H1 (cell line): ENCODE data around the gene TANC1. TPM values are rescaled to one million over a fixed set of nuclear protein-coding genes. Genes with fewer than 3 reads are reported as not detected.

ENCODE experiments used
- CTCF ChIA-PET: fragments of 300-600 bp; sonication (Branson Sonifier 250); formaldehyde crosslinking; loops from one replicate; lab custom pipeline; 2021; ENCODE audit not compliant: partially characterized antibody; lab: Charles Lee
- POLR2A ChIA-PET: fragments of 300-600 bp; sonication (Branson Sonifier 250); formaldehyde crosslinking; loops from one replicate; lab custom pipeline; 2021; ENCODE audit warnings: inconsistent platforms; ENCODE audit not compliant: partially characterized antibody; lab: Charles Lee
- DNase-seq, 2 experiments: peaks; one replicate each; pipeline versions ENCODE4 v3.0.0 to v3.0.0-alpha.2; 2010 to 2022; ENCODE audit warnings: low spot score in 2 of 2, low read depth in 1 of 2, mixed read lengths in 1 of 2
- FAIRE-seq: peaks from 2 replicates; lab custom pipeline; 2011; peaks lifted over from hg19 to GRCh38; lab: Jason Lieb, UNC
- H2AFZ ChIP-seq: 2 replicates; pipeline ENCODE4 v1.8.1; 2012; ENCODE audit warnings: low read length, inconsistent platforms
- H2AK5ac ChIP-seq: 2 replicates; pipeline ENCODE4 v1.6.1; 2013; ENCODE audit warnings: low read depth, low read length
- H2BK120ac ChIP-seq: replicated peaks from 2 replicates; pipeline ENCODE3; 2013; ENCODE audit warnings: low read depth, low read length, inconsistent platforms
- H2BK12ac ChIP-seq: 2 replicates; pipeline ENCODE4 v1.6.1; 2013; ENCODE audit warnings: low read depth, low read length
- H2BK15ac ChIP-seq: 2 replicates; pipeline ENCODE4 v1.6.1; 2013; ENCODE audit warnings: low read length
- H2BK20ac ChIP-seq: 2 replicates; pipeline ENCODE4 v1.6.1; 2013; ENCODE audit warnings: low read length
- H2BK5ac ChIP-seq: 2 replicates; pipeline ENCODE4 v1.6.1; 2013; ENCODE audit warnings: low read depth, low read length
- H3K14ac ChIP-seq: 2 replicates; pipeline ENCODE4 v1.6.1; 2013; ENCODE audit warnings: inconsistent platforms; ENCODE audit not compliant: insufficient read length
- H3K18ac ChIP-seq: 2 replicates; pipeline ENCODE4 v1.6.1; 2013; ENCODE audit warnings: low read length; ENCODE audit errors: extremely low read depth
- H3K23ac ChIP-seq: 2 replicates; pipeline ENCODE4 v1.6.1; 2013; ENCODE audit warnings: inconsistent platforms; ENCODE audit not compliant: insufficient read length
- H3K23me2 ChIP-seq: 2 replicates; pipeline ENCODE4 v1.6.1; 2013; ENCODE audit warnings: low read depth, low read length
- H3K27ac ChIP-seq: 2 replicates; pipeline ENCODE4 v1.6.1; 2011; ENCODE audit warnings: low read depth, low read length, inconsistent platforms
- H3K27me3 ChIP-seq, 4 experiments: replicated peaks in 1 of 4; 1 replicate in 1 of 4; 2 replicates in 3 of 4; pipeline versions ENCODE4 v1.6.1 to v1.8.1; 2011 to 2013; ENCODE audit warnings: low read length in 3 of 4, mild to moderate bottlenecking in 3 of 4, inconsistent platforms in 2 of 4, mixed read lengths in 2 of 4, moderate library complexity in 1 of 4; ENCODE audit not compliant: control insufficient read depth in 3 of 4, insufficient read depth in 3 of 4; ENCODE audit errors: extremely low read depth in 1 of 4
- H3K36me3 ChIP-seq, 4 experiments: 2 replicates each; pipeline versions ENCODE4 v1.6.1 to v1.8.1; 2011 to 2013; ENCODE audit warnings: mild to moderate bottlenecking in 4 of 4, low read length in 3 of 4, moderate library complexity in 2 of 4, control low read depth in 1 of 4, inconsistent platforms in 1 of 4; ENCODE audit not compliant: insufficient read depth in 4 of 4, control insufficient read depth in 2 of 4
- H3K4ac ChIP-seq: replicated peaks from 2 replicates; pipeline ENCODE3; 2013; ENCODE audit warnings: low read length, low read depth, mixed read lengths, inconsistent platforms; ENCODE audit not compliant: insufficient read length
- H3K4me1 ChIP-seq, 4 experiments: replicated peaks in 1 of 4; 1 replicate in 1 of 4; 2 replicates in 3 of 4; pipeline versions ENCODE4 v1.6.1 to v1.8.1; 2011 to 2013; ENCODE audit warnings: low read length in 3 of 4, inconsistent platforms in 2 of 4, mixed read lengths in 1 of 4; ENCODE audit not compliant: insufficient read depth in 4 of 4, control insufficient read depth in 3 of 4
- H3K4me2 ChIP-seq, 2 experiments: 2 replicates each; pipeline versions ENCODE4 v1.6.1 to v1.8.1; 2011 to 2013; ENCODE audit warnings: low read depth in 2 of 2, low read length in 2 of 2, control low read depth in 1 of 2, inconsistent platforms in 1 of 2, mild to moderate bottlenecking in 1 of 2; ENCODE audit not compliant: insufficient read depth in 1 of 2
- H3K4me3 ChIP-seq, 4 experiments: fragments of 200-600, 300-600 bp in 1 of 4; sonication (generic), shearing (Covaris generic), sonication (Bioruptor Twin) in 1 of 4; 2 replicates each; pipeline versions ENCODE4 v1.5.1 to v1.8.1; 2011 to 2016; ENCODE audit warnings: low read length in 4 of 4, low read depth in 3 of 4, control low read depth in 2 of 4, inconsistent platforms in 2 of 4, mild to moderate bottlenecking in 2 of 4, mixed read lengths in 1 of 4, moderate library complexity in 1 of 4; ENCODE audit not compliant: insufficient read depth in 2 of 4; ENCODE audit errors: extremely low read depth in 1 of 4
- H3K56ac ChIP-seq: replicated peaks from 2 replicates; pipeline ENCODE3; 2013; ENCODE audit warnings: low read depth, mild to moderate bottlenecking, mixed read lengths, low read length, inconsistent platforms; ENCODE audit not compliant: insufficient read length
- H3K79me1 ChIP-seq: 2 replicates; pipeline ENCODE4 v1.6.1; 2013; ENCODE audit warnings: low read depth, low read length, control low read depth
- H3K79me2 ChIP-seq, 2 experiments: 2 replicates each; pipeline versions ENCODE4 v1.6.1 to v1.8.1; 2012 to 2013; ENCODE audit warnings: low read length in 2 of 2, mild to moderate bottlenecking in 2 of 2, inconsistent platforms in 1 of 2; ENCODE audit not compliant: insufficient read depth in 2 of 2, control insufficient read depth in 1 of 2
- H3K9ac ChIP-seq, 4 experiments: replicated peaks in 1 of 4; 1 replicate in 1 of 4; 2 replicates in 3 of 4; pipeline versions ENCODE4 v1.6.1 to v1.8.1; 2011 to 2013; ENCODE audit warnings: low read depth in 3 of 4, low read length in 3 of 4, control low read depth in 2 of 4, mild to moderate bottlenecking in 2 of 4, moderate library complexity in 2 of 4, inconsistent platforms in 1 of 4; ENCODE audit errors: extremely low read depth in 1 of 4
- H3K9me3 ChIP-seq, 2 experiments: 2 replicates each; pipeline versions ENCODE4 v1.6.1 to v1.8.1; 2012 to 2013; ENCODE audit warnings: mild to moderate bottlenecking in 2 of 2, moderate library complexity in 2 of 2, control low read depth in 1 of 2, inconsistent platforms in 1 of 2, low read depth in 1 of 2, low read length in 1 of 2, mixed read lengths in 1 of 2; ENCODE audit not compliant: insufficient read depth in 2 of 2
- H4K20me1 ChIP-seq, 2 experiments: replicated peaks in 1 of 2; 2 replicates each; pipeline versions ENCODE3 to v1.8.1; 2011 to 2013; ENCODE audit warnings: inconsistent platforms in 2 of 2, low read length in 2 of 2, mild to moderate bottlenecking in 1 of 2; ENCODE audit not compliant: insufficient read depth in 2 of 2, control insufficient read depth in 1 of 2
- H4K5ac ChIP-seq: 2 replicates; pipeline ENCODE4 v1.6.1; 2013; ENCODE audit warnings: low read length, low read depth, mixed read lengths, inconsistent platforms; ENCODE audit not compliant: insufficient read length
- H4K8ac ChIP-seq: 2 replicates; pipeline ENCODE4 v1.8.0; 2013; ENCODE audit warnings: mild to moderate bottlenecking, moderate library complexity, low read length, inconsistent platforms; ENCODE audit not compliant: insufficient read depth; ENCODE audit errors: extremely low read depth
- H4K91ac ChIP-seq: replicated peaks from 2 replicates; pipeline ENCODE3; 2013; ENCODE audit warnings: low read length, mixed read lengths, inconsistent platforms; ENCODE audit not compliant: insufficient read length
- CBX5 ChIP-seq: fragments of 300-800, 300-1000 bp; sonication (generic); IDR thresholded peaks from 2 replicates; pipeline ENCODE4 v1.7.1; 2016; ENCODE audit warnings: antibody characterized with exemption, low read length, low read depth
- CEBPB ChIP-seq: IDR thresholded peaks from 2 replicates; pipeline ENCODE4 v1.6.1; 2012; ENCODE audit warnings: low read depth, low read length
- CTBP2 ChIP-seq: IDR thresholded peaks from 2 replicates; pipeline ENCODE4 v1.7.0; 2011; ENCODE audit warnings: borderline replicate concordance, mild to moderate bottlenecking, moderate library complexity, mixed read lengths, low read length; ENCODE audit not compliant: insufficient read depth, insufficient read length
- EP300 ChIP-seq, 2 experiments: IDR thresholded peaks; 1 replicate in 1 of 2; 2 replicates in 1 of 2; pipeline ENCODE4 v1.6.1; 2011 to 2012; ENCODE audit warnings: low read depth in 2 of 2, low read length in 2 of 2, mild to moderate bottlenecking in 2 of 2, borderline replicate concordance in 1 of 2, inconsistent platforms in 1 of 2, moderate library complexity in 1 of 2
- EZH2 ChIP-seq: fragments of 200-600 bp; sonication (generic); IDR thresholded peaks from 2 replicates; pipeline ENCODE4 v1.7.1; 2012; ENCODE audit warnings: low read depth, mild to moderate bottlenecking, moderate library complexity, low read length, inconsistent platforms; ENCODE audit not compliant: severe bottlenecking
- KDM5A ChIP-seq: fragments of 200-600 bp; IDR thresholded peaks from 2 replicates; pipeline ENCODE4 v1.7.1; 2012; ENCODE audit warnings: mild to moderate bottlenecking, low read length, inconsistent platforms, mixed read lengths
- POU5F1 ChIP-seq: IDR thresholded peaks from 2 replicates; pipeline ENCODE4 v1.6.1; 2011; ENCODE audit warnings: low read depth, mild to moderate bottlenecking, low read length, moderate library complexity
- RAD21 ChIP-seq, 2 experiments: IDR thresholded peaks in 1 of 2; conservative IDR thresholded peaks in 1 of 2; 2 replicates each; pipeline ENCODE4 v1.6.1; 2011; ENCODE audit warnings: low read depth in 2 of 2, low read length in 2 of 2, improper control_type of control experiment in 1 of 2, inconsistent platforms in 1 of 2, mild to moderate bottlenecking in 1 of 2, moderate library complexity in 1 of 2
- RBBP5 ChIP-seq: IDR thresholded peaks from 2 replicates; pipeline ENCODE4 v1.7.1; 2012; ENCODE audit warnings: low read depth, mild to moderate bottlenecking, inconsistent platforms, low read length, moderate library complexity, borderline replicate concordance
- RNF2 ChIP-seq: fragments of 200-900, 300-1000 bp; sonication (generic); IDR thresholded peaks from 2 replicates; pipeline ENCODE4 v1.7.1; 2016; ENCODE audit warnings: borderline replicate concordance, low read depth, mild to moderate bottlenecking, antibody characterized with exemption, low read length; ENCODE audit not compliant: poor library complexity, severe bottlenecking; ENCODE audit errors: missing control alignments
- RXRA ChIP-seq: IDR thresholded peaks from 2 replicates; pipeline ENCODE4 v1.6.1; 2011; ENCODE audit warnings: low read depth, mild to moderate bottlenecking, low read length, moderate library complexity; ENCODE audit not compliant: insufficient read depth
- WGBS, 2 experiments: shearing (Covaris generic) in 1 of 2; methylation state at CpG; one replicate each; pipeline versions ENCODE4 v1.1.6 to v1.1.7; 2013 to 2015; ENCODE audit warnings: low lambda C conversion rate in 2 of 2, mixed read lengths in 2 of 2, inconsistent platforms in 1 of 2, low coverage in 1 of 2, missing lambda C conversion rate in 1 of 2; ENCODE audit not compliant: insufficient replicate concordance in 2 of 2, insufficient coverage in 1 of 2, insufficient read length in 1 of 2; ENCODE audit errors: extremely low coverage in 1 of 2, missing lambda C conversion rate in 1 of 2; 5-methylcytosine and 5-hydroxymethylcytosine counted together
- polyA plus RNA-seq, 7 experiments: library from polyadenylated mRNA; depleted of rRNA in 3 of 7; stranded (reverse) in 5 of 7; unstranded in 2 of 7; fragments of >200 nt in 5 of 7; fragments of 200-250 nt in 2 of 7; gene quantifications; 1 replicate in 5 of 7; 2 replicates in 1 of 7; 4 replicates in 1 of 7; pipeline versions ENCODE4 v1.2.1 to v1.2.3, GENCODE V29; 2011 to 2013; ENCODE audit warnings: missing spikeins in 2 of 7, mixed read lengths in 2 of 7
- total RNA-seq: library from RNA; stranded (reverse); fragmentation: NEBNext Ultra II Directional; extraction: Animal tissue kit (Norgen Biotek cat#: 25700); gene quantifications from 2 replicates; pipeline ENCODE4 v1.2.1, GENCODE V29; 2021
- TF ChIP-seq, protein P1 (sequence below): IDR thresholded peaks from 2 replicates; pipeline ENCODE4 v1.6.1; 2011; ENCODE audit warnings: low read length, improper control_type of control experiment

Gene TANC1
- total and polyA plus RNA-seq, 2 of the 8 experiments (the other 6 are each of a cell fraction or from before 2014, with no cell fraction given) = 4.1 to 7.6 TPM

GRCh38 chr2:159028776-159029175, 60.3 kb downstream of the TANC1 start:
- H2BK120ac ChIP-seq = no peak overlapping the region
- H2BK20ac ChIP-seq = no peak overlapping the region
- no peaks in the 10 kb centered on the region for H4K20me1 ChIP-seq
- H3K18ac ChIP-seq = no peak overlapping the region
- H3K4me2 ChIP-seq = no peak overlapping the region
- H2BK5ac ChIP-seq = no peak overlapping the region
- ChIA-PET POLR2A (no interaction called here), CTCF (interaction anchor here (0.7 to 2.6 kb wide), 4 partner anchors 12 to 90 kb away, joined by 3 to 7 read pairs (median 4); no protein-coding TSS in a partner anchor)
- no peak overlapping the region for H2AFZ ChIP-seq
- FAIRE-seq = no peak
- H4K8ac ChIP-seq = no peak overlapping the region
- no peaks in the 10 kb centered on the region for H3K36me3 ChIP-seq
- no peak overlapping the region for H2BK15ac ChIP-seq
- no peak overlapping the region for H3K23ac ChIP-seq
- WGBS, 2 experiments = 86% methylated on average over 1 of the region's 1 CpG; no CpG with 5 or more reads in 1 of the 2 experiments
- no peaks in the 10 kb centered on the region for H3K79me2 ChIP-seq
- no peaks in the 10 kb centered on the region for H3K27me3 ChIP-seq
- no peak overlapping the region for H4K91ac ChIP-seq
- no peak overlapping the region for H3K14ac ChIP-seq
- H3K9ac ChIP-seq = no peak overlapping the region
- H3K27ac ChIP-seq = no peak overlapping the region
- no peaks in the 10 kb centered on the region; the same call in 1 of the 2 replicates for H3K23me2 ChIP-seq
- H2BK12ac ChIP-seq = no peak overlapping the region
- no peak overlapping the region for H3K4me3 ChIP-seq
- H3K4ac ChIP-seq = no peak overlapping the region
- no peaks in the 10 kb centered on the region for H3K79me1 ChIP-seq
- peaks cover 2 to 13% (median 9%) of the 10 kb centered on the region in 4 experiments for H3K4me1 ChIP-seq
- no peak overlapping the region for H3K56ac ChIP-seq
- H4K5ac ChIP-seq = no peak overlapping the region
- no peaks in the 10 kb centered on the region for H3K9me3 ChIP-seq
- H2AK5ac ChIP-seq = no peak overlapping the region
- no peak for DNase-seq
- TF ChIP-seq CTBP2 (no peak), POU5F1 (no peak), CBX5 (no peak), RBBP5 (no peak), EP300 (IDR thresholded peaks at IDR 0.05; ENCODE audit: borderline replicate concordance in 1 of 2, low read depth in 2 of 2, low read length in 2 of 2) (no peak), RAD21 (IDR thresholded peaks at IDR 0.05 in 1 of 2, conservative IDR thresholded peaks at IDR 0.05 in 1 of 2; ENCODE audit: low read depth in 2 of 2, low read length in 2 of 2) (no peak), EZH2 (no peak), RXRA (no peak), RNF2 (no peak), KDM5A (no peak), CEBPB (no peak)
- TF ChIP-seq, protein P1, sequence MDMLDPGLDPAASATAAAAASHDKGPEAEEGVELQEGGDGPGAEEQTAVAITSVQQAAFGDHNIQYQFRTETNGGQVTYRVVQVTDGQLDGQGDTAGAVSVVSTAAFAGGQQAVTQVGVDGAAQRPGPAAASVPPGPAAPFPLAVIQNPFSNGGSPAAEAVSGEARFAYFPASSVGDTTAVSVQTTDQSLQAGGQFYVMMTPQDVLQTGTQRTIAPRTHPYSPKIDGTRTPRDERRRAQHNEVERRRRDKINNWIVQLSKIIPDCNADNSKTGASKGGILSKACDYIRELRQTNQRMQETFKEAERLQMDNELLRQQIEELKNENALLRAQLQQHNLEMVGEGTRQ = no peak
